Thyroid gland (tissue), 4 donors: ENCODE measurements around the gene DPH7. TPM values are rescaled to one million over a fixed set of nuclear protein-coding genes. Genes with fewer than 3 reads are reported as not detected.

Experiments used
- DNase-seq, 2 donors: peaks; one replicate each; pipeline ENCODE4 v3.0.0-alpha.2; 2019
- H3K27ac ChIP-seq, 3 donors: fragments of 200-600 bp; sonication (generic); 1 replicate in 2 of 3; 2 replicates in 1 of 3; pipeline ENCODE4 v1.5.1; 2016 to 2019; ENCODE audit warnings: mild to moderate bottlenecking in 1 of 3, moderate library complexity in 1 of 3
- H3K27me3 ChIP-seq: fragments of 200-600 bp; sonication (generic); one replicate; pipeline ENCODE4 v1.5.1; 2019
- H3K36me3 ChIP-seq, 2 donors: fragments of 200-600 bp; sonication (generic); one replicate each; pipeline ENCODE4 v1.5.1; 2016 to 2019
- H3K4me1 ChIP-seq, 2 donors: fragments of 200-600 bp; sonication (generic); one replicate each; pipeline ENCODE4 v1.5.1; 2017 to 2019
- H3K4me3 ChIP-seq, 3 donors: fragments of 200-600 bp; sonication (generic); replicated peaks in 1 of 3; 1 replicate in 2 of 3; 2 replicates in 1 of 3; pipeline ENCODE4 v1.5.1; 2016; ENCODE audit warnings: mild to moderate bottlenecking in 1 of 3
- H3K9me3 ChIP-seq: fragments of 200-600 bp; sonication (generic); one replicate; pipeline ENCODE4 v1.5.1; 2017
- CTCF ChIP-seq, 6 experiments: fragments of 200-600 bp in 3 of 6; fragments of 450-650 bp in 3 of 6; sonication (generic) in 3 of 6; IDR thresholded peaks; one replicate each; pipeline ENCODE4 v1.5.1; 2016 to 2019; ENCODE audit warnings: antibody characterized with exemption in 6 of 6, mild to moderate bottlenecking in 2 of 6, inconsistent platforms in 1 of 6, moderate library complexity in 1 of 6
- POLR2A ChIP-seq, 2 donors: fragments of 450-650 bp; IDR thresholded peaks; one replicate each; pipeline ENCODE4 v1.6.1; 2017; ENCODE audit warnings: antibody characterized with exemption in 2 of 2, mild to moderate bottlenecking in 2 of 2, moderate library complexity in 1 of 2
- WGBS, 2 donors: methylation state at CpG; one replicate each; pipeline ENCODE4 v1.1.5; 2017; 5-methylcytosine and 5-hydroxymethylcytosine counted together
- intact Hi-C: fragments of 100-400 bp; cut with DNase I; formaldehyde crosslinking; loops from one replicate; pipeline ENCODE4 v1.15.1; 2023
- total RNA-seq, 4 donors: library from RNA; depleted of rRNA; stranded (reverse); fragments of >200 nt; gene quantifications; one replicate each; pipeline ENCODE4 v1.2.3, GENCODE V29; 2016

Gene DPH7
- total RNA-seq, 4 donors from 2014 or later: 20.8 to 47.4 (median 34.1) TPM

GRCh38 chr9:137505421-137506140, 73.1 kb downstream of the DPH7 start:
- no peaks in the 10 kb centered on the region for H3K9me3 ChIP-seq
- intact Hi-C loops: no loop called here

More at GRCh38 chr9:137505421-137506140, 73.1 kb downstream of the DPH7 start:
- Histone ChIP-seq H3K27me3 (no peaks in the 10 kb centered on the region), H3K4me1 (no peaks in the 10 kb centered on the region), H3K27ac (no peak overlapping the region), H3K4me3 (no peak overlapping the region), H3K36me3 (no peaks in the 10 kb centered on the region)
- DNase-seq: no peak
- WGBS, 2 donors: 93 to 95% methylated on average over 19 to 28 of the region's 28 CpGs
- TF ChIP-seq CTCF (IDR thresholded peaks at IDR 0.05) (no peak), POLR2A (IDR thresholded peaks at IDR 0.05) (no peak)

Other genes starting within 250 kb of the DPH7 start
- 10 to 100 TPM; 13.0 to 32.0 (median 26.6) TPM for gene EXD3, start 155.8 kb downstream of the DPH7 start, total RNA-seq
- 10 to 100 TPM in 2 of 4 donors, 1 to 10 TPM in 2; 5.4 to 16.6 (median 10.0) TPM for gene NOXA1, start 155.5 kb downstream of the DPH7 start, total RNA-seq
- under 1 TPM in 2 of 4 donors, not detected in 2; 0.29 to 0.78 TPM for gene ENTPD8, start 137.6 kb downstream of the DPH7 start, total RNA-seq
- 10 to 100 TPM; 50.1 to 58.5 (median 54.2) TPM for gene NSMF, start 119.6 kb downstream of the DPH7 start, total RNA-seq
- 10 to 100 TPM; 10.1 to 23.6 (median 11.6) TPM for gene PNPLA7, start 28.5 kb downstream of the DPH7 start, total RNA-seq
- 10 to 100 TPM; 24.5 to 67.2 (median 47.7) TPM for gene MRPL41, start 27.0 kb downstream of the DPH7 start, total RNA-seq
- gene ZMYND19, start 11.6 kb upstream of the DPH7 start, total RNA-seq: 10 to 100 TPM in 1 of 4 donors, 1 to 10 TPM in 3; 8.7 to 14.3 (median 9.5) TPM
- 10 to 100 TPM; 45.6 to 66.2 (median 61.2) TPM for gene ARRDC1, start 26.8 kb upstream of the DPH7 start, total RNA-seq
- 10 to 100 TPM; 56.8 to 99.5 (median 94.4) TPM for gene EHMT1, start 40.1 kb upstream of the DPH7 start, total RNA-seq